ENCODE results near the gene NFAT5. TPM values are rescaled to one million over a fixed set of nuclear protein-coding genes. Genes with fewer than 3 reads are reported as not detected.
A peak's percentile ranks its signal among the peaks of the same experiment; 100 is the strongest.

Gene NFAT5
- total and polyA plus RNA-seq, 4 donors: 5.2 to 111 (median 22.5) TPM

DNA sequence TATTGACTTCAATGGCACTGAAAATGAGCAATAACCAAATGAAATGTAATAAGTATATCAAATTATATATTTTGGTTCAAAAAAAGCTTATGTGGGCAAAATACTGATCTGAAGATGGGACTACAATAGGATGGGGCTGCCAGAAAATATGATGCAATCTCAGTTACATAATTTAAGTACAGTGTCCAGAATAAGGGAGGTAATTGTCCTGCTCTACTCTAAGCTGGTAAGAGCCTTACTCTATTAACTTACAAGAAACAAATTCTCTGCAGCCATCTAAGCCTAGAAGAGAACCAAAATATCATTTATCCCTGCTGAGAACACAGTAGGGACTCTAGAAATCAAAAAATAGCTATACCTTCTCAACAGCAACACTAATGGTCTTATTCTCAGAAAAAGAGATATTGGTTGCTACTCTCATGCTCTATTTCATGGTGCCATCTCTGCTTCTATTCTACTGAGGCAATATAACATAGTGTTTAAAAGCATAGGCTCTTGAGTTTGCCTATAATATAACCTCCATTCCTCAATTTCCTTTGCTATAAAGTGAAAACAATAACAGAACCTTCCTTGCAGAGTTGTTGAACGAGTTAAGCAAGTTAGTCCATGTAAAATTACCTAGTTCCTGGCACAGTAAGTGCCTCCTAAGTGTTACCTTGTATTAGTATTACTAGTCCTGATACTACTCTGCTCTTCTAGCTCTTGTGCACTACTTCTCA is 140.6 kb downstream of the NFAT5 start:
- TF ChIP-seq, protein P1, sequence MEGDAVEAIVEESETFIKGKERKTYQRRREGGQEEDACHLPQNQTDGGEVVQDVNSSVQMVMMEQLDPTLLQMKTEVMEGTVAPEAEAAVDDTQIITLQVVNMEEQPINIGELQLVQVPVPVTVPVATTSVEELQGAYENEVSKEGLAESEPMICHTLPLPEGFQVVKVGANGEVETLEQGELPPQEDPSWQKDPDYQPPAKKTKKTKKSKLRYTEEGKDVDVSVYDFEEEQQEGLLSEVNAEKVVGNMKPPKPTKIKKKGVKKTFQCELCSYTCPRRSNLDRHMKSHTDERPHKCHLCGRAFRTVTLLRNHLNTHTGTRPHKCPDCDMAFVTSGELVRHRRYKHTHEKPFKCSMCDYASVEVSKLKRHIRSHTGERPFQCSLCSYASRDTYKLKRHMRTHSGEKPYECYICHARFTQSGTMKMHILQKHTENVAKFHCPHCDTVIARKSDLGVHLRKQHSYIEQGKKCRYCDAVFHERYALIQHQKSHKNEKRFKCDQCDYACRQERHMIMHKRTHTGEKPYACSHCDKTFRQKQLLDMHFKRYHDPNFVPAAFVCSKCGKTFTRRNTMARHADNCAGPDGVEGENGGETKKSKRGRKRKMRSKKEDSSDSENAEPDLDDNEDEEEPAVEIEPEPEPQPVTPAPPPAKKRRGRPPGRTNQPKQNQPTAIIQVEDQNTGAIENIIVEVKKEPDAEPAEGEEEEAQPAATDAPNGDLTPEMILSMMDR (IDR thresholded peaks at IDR 0.05; ENCODE audit: control extremely low read depth, extremely low read depth): no peak
- H3K4me1 ChIP-seq (ENCODE audit: control insufficient read depth in 5 of 5, insufficient read depth in 5 of 5, low read length in 5 of 5): peaks cover 0 to 4% (median 0%) of the 10 kb centered on the region in 5 donors
- WGBS, 2 donors: 48 to 92% methylated on average over 1 of the region's 1 CpG
- H3K4me3 ChIP-seq: no peak overlapping the region
- H3K27ac ChIP-seq (ENCODE audit: low read depth in 1 of 2, low read length in 1 of 2): no peak overlapping the region
- ATAC-seq (ENCODE audit: insufficient read depth, low FRiP score): no peak
- no peaks in the 10 kb centered on the region for H3K27me3 ChIP-seq (ENCODE audit: control insufficient read depth in 3 of 3, insufficient read depth in 3 of 3, low read length in 2 of 3)
- H3K9ac ChIP-seq (ENCODE audit: insufficient read depth in 1 of 2, low read length in 2 of 2): no peak overlapping the region
- no peaks in the 10 kb centered on the region for H3K9me3 ChIP-seq (ENCODE audit: control insufficient read depth in 4 of 4, insufficient read depth in 3 of 4, low read length in 3 of 4)
- peak in 2 of 3 donors; percentile 38 to 61 for DNase-seq
- H3K36me3 ChIP-seq (ENCODE audit: control insufficient read depth in 4 of 4, insufficient read depth in 4 of 4, low read length in 4 of 4): peaks cover 11 to 20% (median 16%) of the 10 kb centered on the region in 4 donors

GRCh38 chr16:69706975-69707340 is 141.2 kb downstream of the NFAT5 start:
- H3K9me3 ChIP-seq (ENCODE audit: control insufficient read depth in 4 of 4, insufficient read depth in 3 of 4, low read length in 3 of 4): no peaks in the 10 kb centered on the region
- H3K4me1 ChIP-seq (ENCODE audit: control insufficient read depth in 5 of 5, insufficient read depth in 5 of 5, low read length in 5 of 5): peaks cover 0 to 4% (median 0%) of the 10 kb centered on the region in 5 donors
- H3K27me3 ChIP-seq (ENCODE audit: control insufficient read depth in 3 of 3, insufficient read depth in 3 of 3, low read length in 2 of 3): no peaks in the 10 kb centered on the region
- no peak overlapping the region for H3K9ac ChIP-seq (ENCODE audit: insufficient read depth in 1 of 2, low read length in 2 of 2)
- H3K4me3 ChIP-seq: no peak overlapping the region
- peaks cover 11 to 20% (median 14%) of the 10 kb centered on the region in 4 donors for H3K36me3 ChIP-seq (ENCODE audit: control insufficient read depth in 4 of 4, insufficient read depth in 4 of 4, low read length in 4 of 4)
- TF ChIP-seq, protein P1 (IDR thresholded peaks at IDR 0.05; ENCODE audit: control extremely low read depth, extremely low read depth): no peak
- no peak overlapping the region for H3K27ac ChIP-seq (ENCODE audit: low read depth in 1 of 2, low read length in 1 of 2)
- peak in 1 of 3 donors; percentile 15 for DNase-seq
- 66 to 77% methylated on average over 2 of the region's 2 CpGs for WGBS, 2 donors
- no peak for ATAC-seq (ENCODE audit: insufficient read depth, low FRiP score)

- H3K27ac ChIP-seq (ENCODE audit: low read depth in 1 of 2, low read length in 1 of 2): no peak overlapping the region
- no peak overlapping the region for H3K4me3 ChIP-seq
- H3K27me3 ChIP-seq (ENCODE audit: control insufficient read depth in 3 of 3, insufficient read depth in 3 of 3, low read length in 2 of 3): no peaks in the 10 kb centered on the region
- H3K36me3 ChIP-seq (ENCODE audit: control insufficient read depth in 4 of 4, insufficient read depth in 4 of 4, low read length in 4 of 4): peaks cover 13 to 20% (median 15%) of the 10 kb centered on the region in 4 donors
- TF ChIP-seq, protein P1 (IDR thresholded peaks at IDR 0.05; ENCODE audit: control extremely low read depth, extremely low read depth): no peak
- H3K4me1 ChIP-seq (ENCODE audit: control insufficient read depth in 5 of 5, insufficient read depth in 5 of 5, low read length in 5 of 5): peaks cover 0 to 4% (median 0%) of the 10 kb centered on the region in 5 donors
- ATAC-seq (ENCODE audit: insufficient read depth, low FRiP score) (no peak), DNase-seq (no peak)
- WGBS, 2 donors: 89 to 92% methylated on average over 10 of the region's 10 CpGs
- H3K9me3 ChIP-seq (ENCODE audit: control insufficient read depth in 4 of 4, insufficient read depth in 3 of 4, low read length in 3 of 4): no peaks in the 10 kb centered on the region
- H3K9ac ChIP-seq (ENCODE audit: insufficient read depth in 1 of 2, low read length in 2 of 2): no peak overlapping the region
Measured at GRCh38 chr16:69707920-69708683, 142.3 kb downstream of the NFAT5 start.

Data from lung (tissue), 12 donors.